ENCODE measurements around the gene SIAH3.

- no peak for TF ChIP-seq CTCF (conservative IDR thresholded peaks at IDR 0.05; ENCODE audit: low read length)
- TF ChIP-seq EZH2phosphoT487 (IDR thresholded peaks at IDR 0.05; ENCODE audit: borderline replicate concordance, low read depth, low read length), result no peak
These were observed 54.9 kb downstream of the SIAH3 start for GRCh38 chr13:45796426-45797235.
